SHP77 treated with DMSO at 0.1 percent for 48 hours (cell line): ENCODE data around the gene TKFC.

Experiments used
- DNase-seq: peaks from one replicate; lab custom pipeline; 2025; lab: John Stamatoyannopoulos, UW

Gene TKFC

GRCh38 chr11:61315260-61315659 lies 17.8 kb upstream of the TKFC start:
- DNase-seq, result no peak

- no peak for DNase-seq
Observed at GRCh38 chr11:61325649-61326414, 7.2 kb upstream of the TKFC start.

GRCh38 chr11:61327669-61328071 lies 5.4 kb upstream of the TKFC start:
- DNase-seq, result no peak

- DNase-seq, result no peak
Observed at GRCh38 chr11:61328351-61328750, 4.7 kb upstream of the TKFC start.

GRCh38 chr11:61329871-61330270 lies 3.2 kb upstream of the TKFC start:
- no peak for DNase-seq

GRCh38 chr11:61331651-61332050 lies 1.4 kb upstream of the TKFC start:
- DNase-seq, result no peak

- DNase-seq, result no peak
Observed at GRCh38 chr11:61332281-61332796, 689 bp upstream of the TKFC start.

GRCh38 chr11:61333550-61334433 lies 764 bp downstream of the TKFC start:
- DNase-seq, result no peak

GRCh38 chr11:61334434-61335354 lies 1.7 kb downstream of the TKFC start:
- DNase-seq, result no peak

- DNase-seq, result no peak
Observed at GRCh38 chr11:61335355-61335710, 2.3 kb downstream of the TKFC start.

GRCh38 chr11:61336171-61336935 lies 3.3 kb downstream of the TKFC start:
- peak; percentile 79 for DNase-seq

GRCh38 chr11:61337706-61338470 lies 4.9 kb downstream of the TKFC start:
- DNase-seq, result no peak

- no peak for DNase-seq
Observed at GRCh38 chr11:61338783-61339489, 5.9 kb downstream of the TKFC start.

GRCh38 chr11:61339490-61339878 lies 6.5 kb downstream of the TKFC start:
- DNase-seq, result no peak

- no peak for DNase-seq
Observed at GRCh38 chr11:61340979-61341378, 8.0 kb downstream of the TKFC start.

GRCh38 chr11:61341706-61342105 lies 8.7 kb downstream of the TKFC start:
- DNase-seq, result no peak

- no peak for DNase-seq
Observed at GRCh38 chr11:61342207-61342803, 9.3 kb downstream of the TKFC start.

GRCh38 chr11:61343792-61344745 lies 11.0 kb downstream of the TKFC start:
- DNase-seq, result no peak
